ENCODE measurements around the gene LEF1.
A peak's percentile ranks its signal among the peaks of the same experiment; 100 is the strongest.
"Not testable (repeated sequence)": the region's sequence is repeated elsewhere in the genome, so short reads cannot be mapped to it uniquely, and the experiment has no call there.

LEF1 gene

GRCh38 chr4:108029016-108029720, 139.6 kb downstream of the LEF1 start:
- DNase-seq, result no peak
- no peak for TF ChIP-seq POLR2A (IDR thresholded peaks at IDR 0.05; ENCODE audit: low read length)
- TF ChIP-seq GATA1 (IDR thresholded peaks at IDR 0.05; ENCODE audit: low read depth, low read length), result no peak

- DNase-seq, result no peak
- no peak for TF ChIP-seq GATA1 (IDR thresholded peaks at IDR 0.05; ENCODE audit: low read depth, low read length)
- TF ChIP-seq POLR2A (IDR thresholded peaks at IDR 0.05; ENCODE audit: low read length), result no peak
Measured at GRCh38 chr4:108024878-108025165, 143.9 kb downstream of the LEF1 start.

- TF ChIP-seq POLR2A (IDR thresholded peaks at IDR 0.05; ENCODE audit: low read length) (no peak), GATA1 (IDR thresholded peaks at IDR 0.05; ENCODE audit: low read depth, low read length) (no peak)
- no peak for DNase-seq
Measured at GRCh38 chr4:108024085-108024877, 144.5 kb downstream of the LEF1 start.

GRCh38 chr4:108018884-108019187, 149.9 kb downstream of the LEF1 start:
- no peak for DNase-seq
- TF ChIP-seq GATA1 (IDR thresholded peaks at IDR 0.05; ENCODE audit: low read depth, low read length) (no peak), POLR2A (IDR thresholded peaks at IDR 0.05; ENCODE audit: low read length) (no peak)

GRCh38 chr4:108018040-108018883, 150.5 kb downstream of the LEF1 start:
- peak; percentile 76 to 87 for DNase-seq
- TF ChIP-seq GATA1 (IDR thresholded peaks at IDR 0.05; ENCODE audit: low read depth, low read length), result no peak
- TF ChIP-seq POLR2A (IDR thresholded peaks at IDR 0.05; ENCODE audit: low read length), result no peak

- TF ChIP-seq POLR2A (IDR thresholded peaks at IDR 0.05; ENCODE audit: low read length), result no peak
- TF ChIP-seq GATA1 (IDR thresholded peaks at IDR 0.05; ENCODE audit: low read depth, low read length), result no peak
- no peak for DNase-seq
Measured at GRCh38 chr4:108013955-108014354, 154.8 kb downstream of the LEF1 start.

- DNase-seq, result peak; percentile 3 to 33
- TF ChIP-seq POLR2A (IDR thresholded peaks at IDR 0.05; ENCODE audit: low read length) (no peak), GATA1 (IDR thresholded peaks at IDR 0.05; ENCODE audit: low read depth, low read length) (no peak)
Measured at GRCh38 chr4:108013327-108013726, 155.4 kb downstream of the LEF1 start.

GRCh38 chr4:108012382-108012781, 156.3 kb downstream of the LEF1 start:
- DNase-seq, result not testable (repeated sequence)

GRCh38 chr4:108010167-108010566, 158.6 kb downstream of the LEF1 start:
- TF ChIP-seq GATA1 (IDR thresholded peaks at IDR 0.05; ENCODE audit: low read depth, low read length), result no peak
- no peak for TF ChIP-seq POLR2A (IDR thresholded peaks at IDR 0.05; ENCODE audit: low read length)
- DNase-seq, result no peak

- DNase-seq, result peak; percentile 11 to 55
- TF ChIP-seq GATA1 (IDR thresholded peaks at IDR 0.05; ENCODE audit: low read depth, low read length) (no peak), POLR2A (IDR thresholded peaks at IDR 0.05; ENCODE audit: low read length) (no peak)
Measured at GRCh38 chr4:108008721-108009120, 160.0 kb downstream of the LEF1 start.

GRCh38 chr4:108007984-108008383, 160.7 kb downstream of the LEF1 start:
- no peak for TF ChIP-seq POLR2A (IDR thresholded peaks at IDR 0.05; ENCODE audit: low read length)
- TF ChIP-seq GATA1 (IDR thresholded peaks at IDR 0.05; ENCODE audit: low read depth, low read length), result no peak
- no peak for DNase-seq

- no peak for TF ChIP-seq POLR2A (IDR thresholded peaks at IDR 0.05; ENCODE audit: low read length)
- TF ChIP-seq GATA1 (IDR thresholded peaks at IDR 0.05; ENCODE audit: low read depth, low read length), result no peak
- no peak for DNase-seq
Measured at GRCh38 chr4:108006361-108006760, 162.4 kb downstream of the LEF1 start.

GRCh38 chr4:108005807-108006206, 162.9 kb downstream of the LEF1 start:
- no peak for TF ChIP-seq GATA1 (IDR thresholded peaks at IDR 0.05; ENCODE audit: low read depth, low read length)
- no peak for TF ChIP-seq POLR2A (IDR thresholded peaks at IDR 0.05; ENCODE audit: low read length)
- no peak for DNase-seq

- no peak for TF ChIP-seq POLR2A (IDR thresholded peaks at IDR 0.05; ENCODE audit: low read length)
- TF ChIP-seq GATA1 (IDR thresholded peaks at IDR 0.05; ENCODE audit: low read depth, low read length), result no peak
- no peak for DNase-seq
Measured at GRCh38 chr4:108004646-108005045, 164.1 kb downstream of the LEF1 start.
